GM18907 (cell line): ENCODE measurements around the gene UGT2B11.
A peak's percentile ranks its signal among the peaks of the same experiment; 100 is the strongest.
"Not testable (repeated sequence)": the region's sequence is repeated elsewhere in the genome, so short reads cannot be mapped to it uniquely, and the experiment has no call there.

Experiments
- ATAC-seq: cut with Tn5 transposase; IDR thresholded peaks from one replicate; pipeline ENCODE4 v1.9.1; 2021; ENCODE audit warnings: mild to moderate bottlenecking, moderate library complexity; ENCODE audit not compliant: unreplicated experiment

The UGT2B11 gene

DNA sequence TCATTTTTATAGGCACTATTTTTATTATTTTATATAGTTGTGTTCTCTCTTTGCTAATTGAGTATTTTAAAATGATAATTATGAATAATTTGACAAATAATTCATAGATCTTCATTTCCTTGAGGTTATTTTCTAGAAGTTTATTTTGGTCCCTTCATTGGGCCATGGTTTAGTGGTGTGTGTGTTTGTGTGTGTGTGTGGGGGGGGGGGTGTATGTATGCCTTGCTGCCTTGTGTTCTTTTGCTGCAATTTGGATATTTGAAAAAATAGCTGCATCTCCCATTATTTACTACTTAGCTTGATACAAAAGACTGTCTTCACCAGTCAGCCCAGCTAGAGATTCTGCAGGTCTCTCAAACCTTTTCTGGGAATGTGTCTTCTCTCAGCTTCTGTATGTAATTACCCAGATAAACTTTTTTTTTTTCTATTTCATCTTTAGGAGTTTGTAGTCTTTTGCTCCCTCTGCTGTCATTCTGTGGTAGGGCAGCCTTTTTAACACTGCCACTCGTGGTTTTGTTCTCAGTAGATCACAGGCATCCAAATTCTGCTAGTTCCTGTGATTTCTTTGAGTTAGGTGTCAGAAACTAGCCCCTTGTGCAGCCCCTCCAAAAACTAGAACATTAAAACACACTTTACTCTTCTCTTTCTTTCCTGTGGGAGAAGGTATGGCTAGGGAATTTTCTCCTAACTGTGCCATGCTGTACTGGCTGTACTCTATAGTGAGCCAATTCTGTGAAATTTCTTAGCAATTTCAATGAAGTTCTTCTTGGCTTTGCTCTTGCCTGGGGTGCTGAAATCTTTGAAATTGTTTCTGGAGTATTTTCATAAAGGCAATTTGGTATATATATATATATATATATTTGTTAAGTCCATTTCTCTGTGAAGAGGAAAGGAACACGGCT lies 44.1 kb downstream of the UGT2B11 start:
- peak; percentile 92 for ATAC-seq

DNA sequence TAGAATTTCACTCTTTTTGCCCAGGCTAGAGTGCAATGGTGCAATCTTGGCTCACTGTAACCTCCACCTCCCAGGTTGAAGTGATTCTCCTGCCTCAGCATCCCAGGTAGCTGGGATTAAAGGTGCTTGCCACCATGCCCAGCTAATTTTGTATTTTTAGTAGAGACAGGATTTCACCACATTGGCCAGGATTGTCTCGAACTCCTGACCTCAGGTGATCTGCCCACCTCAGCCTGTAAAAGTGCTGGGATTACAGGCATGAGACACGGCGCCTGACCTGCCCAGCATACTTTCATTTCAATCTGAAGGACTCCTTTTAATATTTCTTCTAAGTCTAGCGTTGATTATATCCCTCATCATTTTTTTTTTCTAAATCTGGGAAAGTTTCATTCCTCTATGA lies 45.4 kb downstream of the UGT2B11 start:
- not testable (repeated sequence) for ATAC-seq

DNA sequence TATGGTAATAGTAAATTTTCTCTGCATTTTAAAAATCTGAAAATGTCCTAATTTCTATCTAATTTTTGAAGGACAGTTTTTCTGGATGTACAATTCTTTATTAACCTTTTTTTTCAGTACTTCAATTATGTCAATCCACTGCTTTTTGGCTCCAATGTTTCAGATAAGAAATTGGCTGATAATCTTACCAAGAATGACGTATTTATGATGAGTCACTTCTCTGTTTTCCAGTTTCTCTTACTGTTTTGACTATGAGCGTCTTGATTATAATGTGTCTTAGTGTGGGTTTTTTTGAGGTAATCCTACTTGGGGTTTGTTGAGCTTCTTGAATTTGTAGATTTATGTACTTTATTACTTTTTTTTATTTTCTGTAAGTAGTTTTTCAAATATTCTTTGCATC lies 47.2 kb downstream of the UGT2B11 start:
- no peak for ATAC-seq

DNA sequence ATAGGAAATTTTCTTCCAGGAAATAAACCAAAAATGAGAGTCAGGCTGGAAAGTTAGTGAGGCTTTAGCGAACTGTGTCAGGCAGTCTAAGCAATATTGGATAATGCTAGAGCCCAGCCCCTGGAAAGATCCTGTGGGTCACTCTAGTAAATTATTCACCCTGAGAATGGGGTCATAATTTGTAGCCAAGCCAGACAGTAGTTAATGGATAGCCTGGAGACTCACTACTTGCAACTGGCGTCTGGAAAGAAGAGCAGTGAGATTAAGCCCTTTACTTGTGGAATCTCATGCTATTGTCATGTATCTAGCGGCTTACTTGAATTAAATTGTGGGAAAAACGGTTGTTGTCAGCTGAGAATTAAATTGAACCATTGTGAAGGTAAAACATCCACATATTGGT lies 48.2 kb downstream of the UGT2B11 start:
- ATAC-seq: not testable (repeated sequence)

DNA sequence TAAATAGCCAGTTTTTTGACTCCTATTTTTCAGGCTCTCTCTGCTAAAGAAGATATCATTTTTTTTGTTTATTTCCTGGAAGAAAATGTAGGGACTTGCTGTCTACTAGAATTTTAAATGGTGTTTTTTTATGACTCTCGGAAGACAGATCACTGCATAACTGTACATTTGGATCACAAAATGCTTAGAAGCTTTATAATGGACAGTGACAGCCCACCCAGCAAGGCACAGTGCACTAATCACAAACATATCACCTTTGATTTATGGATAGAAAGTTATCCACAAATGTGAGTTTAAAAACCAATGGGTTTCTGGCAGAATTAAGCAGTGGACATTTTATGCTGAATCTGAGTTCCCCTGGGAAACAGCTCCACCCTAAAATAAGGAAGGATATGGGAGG lies 48.8 kb downstream of the UGT2B11 start:
- not testable (repeated sequence) for ATAC-seq

DNA sequence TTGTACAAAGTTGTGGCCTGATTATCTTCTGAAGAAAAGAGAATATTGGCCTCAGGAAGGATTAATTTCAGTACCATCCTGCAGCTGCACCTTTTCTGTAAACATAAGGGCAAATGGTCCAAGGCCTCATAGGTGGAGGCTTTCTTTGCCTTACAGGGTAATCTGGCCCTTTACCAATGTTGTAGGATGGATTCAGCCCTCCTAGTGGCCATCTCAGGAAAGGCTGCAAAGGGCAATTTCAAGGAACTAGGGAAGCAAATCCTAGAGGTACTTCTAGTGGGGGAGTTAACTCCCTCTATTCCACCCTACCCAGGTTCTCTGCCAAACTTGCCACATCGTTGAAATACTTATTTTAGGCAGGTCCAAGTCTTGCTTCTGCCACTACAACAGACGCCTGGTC lies 57.6 kb downstream of the UGT2B11 start:
- ATAC-seq: peak; percentile 59

DNA sequence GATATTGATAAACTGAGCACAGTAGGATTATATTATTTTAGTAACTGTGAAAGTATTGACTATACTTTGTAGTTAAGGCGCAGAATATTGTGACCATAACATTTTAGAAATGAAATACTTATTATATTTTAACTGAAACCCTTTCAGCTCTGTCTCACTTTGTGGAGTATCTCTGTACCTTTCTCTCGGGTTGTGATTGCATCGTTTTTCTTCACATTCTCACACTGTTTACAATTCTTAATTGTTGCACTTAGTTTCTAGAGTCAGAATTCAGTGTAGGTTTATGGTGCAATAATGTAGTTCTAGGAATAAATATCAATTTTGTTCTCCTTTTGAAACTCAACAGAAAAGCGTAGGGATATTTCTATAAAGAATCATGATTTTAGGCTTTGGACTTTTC lies 60.5 kb downstream of the UGT2B11 start:
- no peak for ATAC-seq
